GM12873 (cell line): ENCODE data around the gene TMEM170A.

Experiments
- TF ChIP-seq, protein P1 (sequence below): IDR thresholded peaks from 2 replicates; pipeline ENCODE4 v1.5.1; 2012; ENCODE audit warnings: low read depth, mild to moderate bottlenecking, moderate library complexity, low read length, control low read depth; ENCODE audit not compliant: insufficient read depth; ENCODE audit errors: missing control alignments

The TMEM170A gene, protein sequence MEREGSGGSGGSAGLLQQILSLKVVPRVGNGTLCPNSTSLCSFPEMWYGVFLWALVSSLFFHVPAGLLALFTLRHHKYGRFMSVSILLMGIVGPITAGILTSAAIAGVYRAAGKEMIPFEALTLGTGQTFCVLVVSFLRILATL

DNA sequence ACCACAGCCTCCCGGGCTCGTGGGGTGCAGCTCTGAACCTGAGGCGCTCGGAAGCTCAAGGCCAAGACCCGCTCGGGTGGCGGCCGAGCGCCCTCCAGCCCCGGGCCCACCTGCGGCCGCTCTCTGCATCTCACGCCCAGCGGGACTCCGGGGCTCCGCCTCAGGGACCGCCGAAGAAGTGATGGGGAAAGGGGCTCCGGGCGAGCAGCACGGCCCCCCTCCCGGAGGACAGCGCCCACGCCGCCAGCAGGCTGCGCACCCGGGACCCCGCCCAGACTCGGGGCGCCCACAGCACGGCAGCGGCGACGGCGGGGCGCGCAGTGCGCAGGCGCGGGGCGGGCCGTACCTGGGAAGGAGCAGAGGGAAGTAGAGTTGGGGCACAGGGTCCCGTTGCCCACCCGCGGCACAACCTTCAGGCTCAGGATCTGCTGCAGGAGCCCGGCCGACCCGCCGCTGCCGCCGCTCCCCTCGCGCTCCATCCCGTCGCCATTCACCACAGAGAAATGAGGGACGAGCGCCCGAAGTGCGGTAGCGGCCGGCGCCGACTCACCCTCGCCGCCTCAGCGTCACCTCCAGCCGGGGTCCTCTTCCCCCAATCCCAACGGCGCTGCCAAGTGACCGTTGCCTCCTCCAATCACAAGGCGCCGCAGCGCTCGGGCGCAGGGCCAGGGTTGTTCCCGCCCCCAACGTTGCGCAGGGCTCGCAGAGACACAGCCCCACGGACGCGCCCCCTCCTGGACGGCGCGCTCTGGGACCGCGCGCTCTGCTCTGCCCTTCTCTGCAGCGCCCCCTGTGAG is at the start of gene TMEM170A:
TSS of gene TMEM170A (minus strand) at position 568 of the 797 bp plus-strand sequence. CDS start at position 479, 89 bp downstream.
- TF ChIP-seq, protein P1, sequence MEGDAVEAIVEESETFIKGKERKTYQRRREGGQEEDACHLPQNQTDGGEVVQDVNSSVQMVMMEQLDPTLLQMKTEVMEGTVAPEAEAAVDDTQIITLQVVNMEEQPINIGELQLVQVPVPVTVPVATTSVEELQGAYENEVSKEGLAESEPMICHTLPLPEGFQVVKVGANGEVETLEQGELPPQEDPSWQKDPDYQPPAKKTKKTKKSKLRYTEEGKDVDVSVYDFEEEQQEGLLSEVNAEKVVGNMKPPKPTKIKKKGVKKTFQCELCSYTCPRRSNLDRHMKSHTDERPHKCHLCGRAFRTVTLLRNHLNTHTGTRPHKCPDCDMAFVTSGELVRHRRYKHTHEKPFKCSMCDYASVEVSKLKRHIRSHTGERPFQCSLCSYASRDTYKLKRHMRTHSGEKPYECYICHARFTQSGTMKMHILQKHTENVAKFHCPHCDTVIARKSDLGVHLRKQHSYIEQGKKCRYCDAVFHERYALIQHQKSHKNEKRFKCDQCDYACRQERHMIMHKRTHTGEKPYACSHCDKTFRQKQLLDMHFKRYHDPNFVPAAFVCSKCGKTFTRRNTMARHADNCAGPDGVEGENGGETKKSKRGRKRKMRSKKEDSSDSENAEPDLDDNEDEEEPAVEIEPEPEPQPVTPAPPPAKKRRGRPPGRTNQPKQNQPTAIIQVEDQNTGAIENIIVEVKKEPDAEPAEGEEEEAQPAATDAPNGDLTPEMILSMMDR, result peak; percentile 100

DNA sequence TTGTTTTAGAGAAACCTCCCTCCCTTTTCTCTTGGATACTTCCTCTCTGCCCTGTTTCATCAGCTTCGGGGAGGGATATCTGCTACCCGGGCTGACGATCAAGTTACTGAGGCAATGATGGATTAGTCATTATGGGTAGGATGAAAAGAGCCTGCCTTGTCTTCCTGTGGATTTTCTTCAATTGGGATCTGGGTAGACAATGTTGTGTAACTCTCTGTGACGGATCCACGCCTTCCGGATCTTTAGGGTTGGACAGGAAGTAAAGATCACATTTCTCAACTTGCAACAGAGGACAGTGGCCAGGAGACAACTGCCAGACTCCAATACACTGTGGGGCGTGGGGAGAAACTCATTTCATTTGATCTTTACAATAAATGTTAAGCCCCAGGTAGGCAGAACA is 42.1 kb upstream of the TMEM170A start:
- TF ChIP-seq, protein P1, result no peak

DNA sequence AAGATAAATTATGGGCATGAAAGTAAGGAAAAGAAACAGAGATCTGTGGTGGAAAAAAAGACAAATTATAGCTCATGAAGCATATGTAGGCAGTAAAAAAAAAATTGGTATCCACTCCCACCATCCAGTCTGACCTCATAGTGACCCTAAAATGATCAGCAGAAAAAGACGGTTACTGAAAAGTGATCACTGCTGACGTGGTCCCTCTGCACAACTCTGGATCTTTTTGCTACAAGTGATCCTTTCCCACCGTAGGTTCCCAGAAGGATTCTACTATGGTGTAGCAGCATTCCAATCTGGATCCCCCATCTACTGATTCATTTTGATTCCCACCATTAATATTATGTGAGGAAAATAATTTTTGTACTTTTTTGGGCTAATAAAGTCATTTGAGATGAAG is 41.6 kb upstream of the TMEM170A start:
- TF ChIP-seq, protein P1, result no peak

DNA sequence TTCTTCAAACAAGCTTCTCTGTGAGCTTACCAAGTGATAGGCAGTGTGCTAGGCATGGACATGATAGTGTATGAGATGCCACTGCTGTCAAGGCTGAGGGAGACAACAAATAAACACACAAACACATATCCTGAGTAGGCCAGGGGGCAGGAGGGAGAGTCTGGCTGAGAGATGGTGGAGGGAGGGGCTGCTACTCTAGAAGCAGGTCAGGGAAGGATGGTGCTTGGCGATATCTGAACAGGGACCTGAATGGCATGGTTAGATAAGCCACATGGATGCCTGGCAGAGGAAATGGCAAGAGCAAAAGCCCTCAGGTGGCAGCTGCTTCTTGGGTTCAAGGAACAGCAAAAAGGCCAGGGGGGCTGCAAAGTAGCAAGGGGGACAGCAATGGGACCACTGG is 39.3 kb upstream of the TMEM170A start:
- TF ChIP-seq, protein P1, result no peak

DNA sequence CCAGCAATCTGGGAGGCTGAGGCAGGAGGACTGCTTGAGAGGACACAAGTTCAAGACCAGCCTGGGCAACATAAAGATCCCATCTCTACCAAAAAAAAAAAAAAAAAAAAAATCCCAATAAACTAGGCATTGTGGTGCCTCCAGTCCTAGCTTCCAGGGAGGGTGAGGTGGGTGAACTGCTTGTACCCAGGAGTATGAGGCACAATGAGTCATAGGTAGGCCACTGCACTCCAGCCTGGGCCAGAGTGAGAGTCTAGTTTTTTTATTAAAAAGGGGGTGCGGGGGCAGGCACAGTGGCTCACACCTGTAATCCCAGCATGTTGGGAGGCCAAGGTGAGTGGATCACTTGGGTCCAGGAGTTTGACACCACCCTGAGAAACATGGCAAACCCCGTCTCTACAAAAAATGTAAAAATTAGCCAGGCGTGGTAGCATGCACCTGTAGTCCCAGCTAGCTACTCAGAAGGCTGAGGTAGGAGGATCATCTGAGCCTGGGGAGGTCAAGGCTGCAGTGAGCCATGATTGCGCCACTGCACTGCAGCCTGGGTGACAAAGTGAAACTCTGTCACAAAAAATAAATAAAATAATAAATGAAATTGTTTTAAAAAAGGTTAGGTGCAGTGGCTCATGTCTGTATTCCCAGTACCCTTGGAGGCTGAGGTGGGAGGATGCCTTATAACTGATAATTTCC is 38.6 kb upstream of the TMEM170A start:
- TF ChIP-seq, protein P1, result no peak

DNA sequence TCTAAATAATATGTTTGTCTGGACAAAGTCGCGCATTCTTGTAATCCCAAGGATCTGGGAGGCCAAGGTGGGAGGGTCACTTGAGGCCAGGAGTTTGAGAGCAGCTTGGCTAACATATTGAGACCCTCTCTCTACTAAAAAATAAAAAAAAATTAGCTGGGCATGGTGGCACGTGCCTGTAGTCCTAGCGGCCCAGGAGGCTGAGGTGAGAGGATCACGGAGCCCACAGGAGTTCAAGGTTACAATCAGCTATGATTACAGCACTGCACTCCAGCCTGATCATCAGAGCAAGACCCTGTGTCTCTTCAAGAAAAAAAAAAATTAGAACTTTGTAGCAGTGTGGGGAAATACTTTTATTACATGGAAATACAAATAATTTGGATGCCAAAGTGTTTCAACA is 36.9 kb upstream of the TMEM170A start:
- TF ChIP-seq, protein P1, result no peak

DNA sequence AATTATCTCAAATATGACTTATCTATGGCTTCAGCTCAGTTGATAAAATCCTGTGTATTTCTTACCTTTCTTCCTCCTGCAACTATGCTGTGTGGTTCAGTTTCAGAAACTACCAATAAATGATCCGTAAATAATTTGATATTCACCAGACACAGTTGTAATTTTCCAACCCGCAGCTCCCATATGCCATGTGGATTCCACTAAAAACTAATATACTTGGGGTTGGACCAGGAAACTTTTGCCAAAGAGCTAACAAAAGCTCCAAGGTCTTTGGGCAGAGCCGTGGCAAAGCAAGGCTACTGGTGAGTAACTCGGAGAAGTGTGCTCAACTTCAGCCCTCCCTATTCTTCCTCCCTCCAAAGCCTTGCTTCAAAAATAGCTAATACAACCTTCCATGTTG is 33.1 kb upstream of the TMEM170A start:
- TF ChIP-seq, protein P1, result no peak
